HEK293T (cell line): Measurements from ENCODE around the gene MCIDAS.

Experiments used
- CTCF ChIA-PET: fragments of 350-600 bp; formaldehyde crosslinking; extraction: SDS; loops from one replicate; lab custom pipeline; 2021; ENCODE audit warnings: antibody characterized with exemption, inconsistent platforms; lab: Yijun Ruan, JAX
- POLR2A ChIA-PET: fragments of 350-600 bp; formaldehyde crosslinking; extraction: SDS; loops from one replicate; lab custom pipeline; 2020; ENCODE audit warnings: antibody characterized with exemption, inconsistent platforms; lab: Yijun Ruan, JAX
- DNase-seq: peaks from one replicate; pipeline ENCODE4 v3.0.0; 2012; ENCODE audit warnings: mixed read lengths; ENCODE audit errors: extremely low spot score
- ARNT ChIP-seq: fragments of 450-650 bp; IDR thresholded peaks from 2 replicates; pipeline ENCODE4 v1.6.1; 2017; ENCODE audit warnings: mild to moderate bottlenecking
- BHLHE40 ChIP-seq: fragments of 450-650 bp; IDR thresholded peaks from 2 replicates; pipeline ENCODE4 v1.6.1; 2016; ENCODE audit warnings: mild to moderate bottlenecking, moderate library complexity, borderline replicate concordance
- CTBP1 ChIP-seq: fragments of 450-650 bp; IDR thresholded peaks from 2 replicates; pipeline ENCODE4 v1.6.1; 2016; ENCODE audit warnings: borderline replicate concordance
- ELF4 ChIP-seq: fragments of 450-650 bp; IDR thresholded peaks from 2 replicates; pipeline ENCODE4 v1.6.1; 2017; ENCODE audit warnings: antibody characterized with exemption
- FOXA1 ChIP-seq: fragments of 450-650 bp; IDR thresholded peaks from 2 replicates; pipeline ENCODE4 v1.6.1; 2016; ENCODE audit warnings: mild to moderate bottlenecking
- FOXK2 ChIP-seq: fragments of 450-650 bp; IDR thresholded peaks from 2 replicates; pipeline ENCODE4 v1.6.1; 2016; ENCODE audit warnings: mild to moderate bottlenecking
- FOXM1 ChIP-seq: fragments of 450-650 bp; IDR thresholded peaks from 2 replicates; pipeline ENCODE4 v1.6.1; 2017; ENCODE audit warnings: mild to moderate bottlenecking, borderline replicate concordance
- HDGF ChIP-seq: fragments of 450-650 bp; IDR thresholded peaks from 2 replicates; pipeline ENCODE4 v1.6.1; 2017; ENCODE audit warnings: antibody characterized with exemption, borderline replicate concordance
- L3MBTL2 ChIP-seq: fragments of 450-650 bp; conservative IDR thresholded peaks from 2 replicates; pipeline ENCODE4 v1.6.1; 2016; ENCODE audit warnings: mild to moderate bottlenecking
- LEF1 ChIP-seq: fragments of 450-650 bp; IDR thresholded peaks from 2 replicates; pipeline ENCODE4 v1.6.1; 2017; ENCODE audit warnings: mild to moderate bottlenecking, borderline replicate concordance
- NFRKB ChIP-seq: fragments of 450-650 bp; IDR thresholded peaks from 2 replicates; pipeline ENCODE4 v1.6.1; 2016; ENCODE audit warnings: mild to moderate bottlenecking, moderate library complexity
- SP1 ChIP-seq: fragments of 450-650 bp; IDR thresholded peaks from 2 replicates; pipeline ENCODE4 v1.6.1; 2017
- SUZ12 ChIP-seq: fragments of 450-650 bp; IDR thresholded peaks from 2 replicates; pipeline ENCODE4 v1.6.1; 2016; ENCODE audit warnings: mild to moderate bottlenecking
- TARDBP ChIP-seq: fragments of 450-650 bp; IDR thresholded peaks from 2 replicates; pipeline ENCODE4 v1.6.1; 2016
- ZNF384 ChIP-seq: fragments of 450-650 bp; IDR thresholded peaks from 2 replicates; pipeline ENCODE4 v1.6.1; 2016
- TF ChIP-seq, protein P1 (sequence below): fragments of 450-650 bp; IDR thresholded peaks from 2 replicates; pipeline ENCODE4 v1.6.1; 2016

The MCIDAS gene

DNA sequence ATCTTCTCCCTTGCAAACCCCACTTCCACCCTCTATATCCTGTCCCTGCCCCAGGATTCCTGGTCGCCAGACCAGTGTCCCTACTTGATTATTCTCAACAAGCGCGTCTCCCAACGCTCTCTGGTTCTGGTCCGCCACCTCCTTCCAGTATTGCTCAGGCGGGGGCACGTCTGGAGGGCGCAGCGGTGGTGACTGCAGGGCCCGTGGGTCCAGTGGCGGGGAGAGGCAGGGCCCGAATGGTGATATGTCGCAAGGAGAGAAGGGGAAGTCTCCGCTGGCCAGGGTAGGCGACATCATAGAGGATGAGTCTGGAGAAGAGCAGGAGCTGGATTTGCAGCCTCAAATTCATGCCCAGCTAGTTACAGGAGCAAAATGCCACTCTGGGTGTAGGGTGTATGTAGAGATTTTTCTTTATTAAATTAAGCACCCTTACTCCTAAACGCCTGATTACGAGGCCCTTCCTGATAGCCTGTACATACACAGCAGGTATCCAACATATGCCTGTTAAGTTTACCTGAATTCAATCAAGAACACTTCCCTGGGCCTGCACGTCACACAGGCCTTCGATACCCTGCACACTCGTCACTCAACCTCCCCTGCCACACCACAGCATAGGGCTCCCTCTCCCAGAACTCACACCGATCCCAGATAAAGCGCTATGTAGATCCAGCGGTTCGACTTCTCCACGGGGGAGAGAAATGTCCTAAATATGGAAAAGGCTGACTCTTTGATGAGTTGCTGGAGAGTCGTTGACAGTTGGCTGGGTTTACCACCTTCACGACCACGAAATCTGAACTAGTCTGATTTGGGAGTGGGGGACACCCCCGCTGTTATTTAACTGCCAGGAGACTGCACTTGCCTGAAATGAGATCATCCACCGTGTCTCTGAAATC, 4.8 kb downstream of the MCIDAS start:
- TF ChIP-seq SUZ12 (no peak), TARDBP (no peak), HDGF (no peak), BHLHE40 (no peak), L3MBTL2 (no peak), CTBP1 (no peak), FOXA1 (no peak), ELF4 (no peak), FOXM1 (no peak), SP1 (no peak), LEF1 (no peak), ARNT (no peak), FOXK2 (no peak), NFRKB (no peak), ZNF384 (no peak)
- TF ChIP-seq, protein P1, sequence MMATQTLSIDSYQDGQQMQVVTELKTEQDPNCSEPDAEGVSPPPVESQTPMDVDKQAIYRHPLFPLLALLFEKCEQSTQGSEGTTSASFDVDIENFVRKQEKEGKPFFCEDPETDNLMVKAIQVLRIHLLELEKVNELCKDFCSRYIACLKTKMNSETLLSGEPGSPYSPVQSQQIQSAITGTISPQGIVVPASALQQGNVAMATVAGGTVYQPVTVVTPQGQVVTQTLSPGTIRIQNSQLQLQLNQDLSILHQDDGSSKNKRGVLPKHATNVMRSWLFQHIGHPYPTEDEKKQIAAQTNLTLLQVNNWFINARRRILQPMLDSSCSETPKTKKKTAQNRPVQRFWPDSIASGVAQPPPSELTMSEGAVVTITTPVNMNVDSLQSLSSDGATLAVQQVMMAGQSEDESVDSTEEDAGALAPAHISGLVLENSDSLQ: no peak
- ChIA-PET CTCF (interaction anchor here (0.5 kb wide), 1 partner anchor 490 kb away, joined by 5 read pairs; no protein-coding TSS in a partner anchor), POLR2A (no interaction called here)
- DNase-seq: no peak

GRCh38 chr5:55220433-55221185, 6.5 kb downstream of the MCIDAS start:
- CTCF ChIA-PET: no interaction called here

DNA sequence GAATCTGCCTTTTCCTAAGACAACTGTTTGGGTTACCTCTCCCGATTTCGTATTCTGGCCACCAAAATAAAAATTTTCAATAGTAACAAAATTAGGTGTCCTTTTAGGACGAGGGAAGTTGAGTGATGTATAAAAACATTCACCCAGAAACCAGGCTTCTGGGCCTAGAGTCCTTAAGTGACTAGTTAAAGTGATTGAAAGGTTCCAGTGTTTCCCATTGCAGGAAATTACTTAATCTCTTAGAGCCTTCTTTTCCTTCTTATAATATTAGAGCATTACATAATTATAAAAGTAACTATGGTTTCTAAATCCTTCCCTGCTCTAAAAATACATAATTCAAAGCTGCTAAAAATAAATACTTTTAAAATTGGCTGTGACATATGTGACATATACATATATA, 7.3 kb downstream of the MCIDAS start:
- ChIA-PET CTCF (no interaction called here), POLR2A (no interaction called here)
- TF ChIP-seq, protein P1: no peak
- TF ChIP-seq LEF1 (no peak), SUZ12 (no peak), CTBP1 (no peak), L3MBTL2 (no peak), ELF4 (no peak), HDGF (no peak), FOXA1 (no peak), NFRKB (no peak), BHLHE40 (no peak), SP1 (no peak), ARNT (no peak), FOXK2 (no peak), ZNF384 (no peak), TARDBP (no peak), FOXM1 (no peak)
- DNase-seq: no peak

More at GRCh38 chr5:55220433-55221185, 6.5 kb downstream of the MCIDAS start:
- no peak for DNase-seq
- POLR2A ChIA-PET: no interaction called here
- TF ChIP-seq BHLHE40: no peak

DNA sequence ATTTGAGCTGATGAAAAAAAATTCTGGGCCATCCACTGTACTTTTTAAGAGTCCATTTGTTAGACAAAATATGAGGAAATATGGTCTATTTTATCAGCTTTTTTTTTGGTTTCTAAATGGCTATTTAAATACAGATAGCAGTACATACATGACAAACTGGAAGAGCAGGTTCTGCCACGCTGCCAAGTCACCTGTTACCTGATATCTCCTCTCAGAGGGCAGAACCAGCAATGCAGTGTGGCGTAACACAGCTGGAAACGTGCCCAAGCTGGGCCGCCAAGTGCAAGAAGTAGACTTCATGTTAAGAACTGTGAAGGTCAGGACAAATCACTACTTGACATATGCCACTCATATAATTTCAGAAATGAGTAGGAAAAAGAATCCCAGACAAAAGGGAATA, 8.1 kb downstream of the MCIDAS start:
- DNase-seq: no peak
- TF ChIP-seq FOXM1 (no peak), TARDBP (no peak), FOXK2 (no peak), L3MBTL2 (no peak), ZNF384 (no peak), ARNT (no peak), BHLHE40 (no peak), CTBP1 (no peak), NFRKB (no peak), LEF1 (no peak), SUZ12 (no peak), ELF4 (no peak), HDGF (no peak), FOXA1 (no peak), SP1 (no peak)
- TF ChIP-seq, protein P1: no peak
- ChIA-PET POLR2A (no interaction called here), CTCF (no interaction called here)

- TF ChIP-seq SUZ12: no peak
- TF ChIP-seq ARNT: no peak
- no peak for TF ChIP-seq ELF4
- TF ChIP-seq LEF1: no peak
- TF ChIP-seq FOXA1: no peak
- TF ChIP-seq NFRKB: no peak
- DNase-seq: no peak
- CTCF ChIA-PET: no interaction called here
- POLR2A ChIA-PET: no interaction called here
Measured at GRCh38 chr5:55211184-55211874, 15.8 kb downstream of the MCIDAS start.
